D721Med (cell line): Measurements from ENCODE around the gene ZNF18.
A peak's percentile ranks its signal among the peaks of the same experiment; 100 is the strongest.
"Not testable (repeated sequence)": the region's sequence is repeated elsewhere in the genome, so short reads cannot be mapped to it uniquely, and the experiment has no call there.

Source experiments
- DNase-seq: peaks from one replicate; pipeline ENCODE4 v3.0.0; 2011; ENCODE audit warnings: low spot score; ENCODE audit not compliant: insufficient read length
- FAIRE-seq: peaks from 2 replicates; lab custom pipeline; 2011; peaks lifted over from hg19 to GRCh38; lab: Jason Lieb, UNC
- TF ChIP-seq, protein P1 (sequence below): IDR thresholded peaks from 2 replicates; pipeline ENCODE4 v1.5.1; 2012; ENCODE audit warnings: mild to moderate bottlenecking, control low read depth; ENCODE audit not compliant: insufficient read depth; ENCODE audit errors: missing control alignments

ZNF18 gene

GRCh38 chr17:11944587-11944986, 52.7 kb downstream of the ZNF18 start:
- no peak for DNase-seq

DNA sequence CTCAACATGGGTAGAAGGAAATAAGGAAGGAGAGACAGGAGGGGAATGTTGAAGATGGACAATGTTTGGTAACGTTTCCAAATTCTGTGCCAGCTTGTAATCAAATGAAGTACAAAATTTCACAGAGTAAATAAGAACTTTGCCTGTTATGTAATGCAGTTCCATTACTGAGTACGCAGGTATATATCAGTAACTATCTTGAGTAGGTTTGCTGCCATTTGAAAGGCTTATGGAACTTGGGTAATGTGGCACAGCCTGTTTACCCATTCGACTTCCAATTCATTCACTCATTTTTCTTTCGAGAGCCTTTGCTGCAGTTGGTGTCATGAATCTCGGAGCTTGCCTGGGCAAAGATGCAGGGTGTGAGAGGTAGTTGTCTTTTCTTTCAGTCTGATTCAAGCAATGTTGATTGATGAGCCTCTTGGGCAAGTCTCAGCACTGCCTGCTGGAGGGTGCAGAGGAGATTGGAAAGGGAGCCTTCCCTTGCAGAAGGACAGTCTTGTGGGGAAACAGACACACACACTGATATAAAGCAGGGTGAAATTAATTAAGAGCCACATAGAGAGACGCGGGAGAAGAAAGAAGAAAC, 53.4 kb downstream of the ZNF18 start:
- FAIRE-seq (no peak), DNase-seq (no peak)
- TF ChIP-seq, protein P1, sequence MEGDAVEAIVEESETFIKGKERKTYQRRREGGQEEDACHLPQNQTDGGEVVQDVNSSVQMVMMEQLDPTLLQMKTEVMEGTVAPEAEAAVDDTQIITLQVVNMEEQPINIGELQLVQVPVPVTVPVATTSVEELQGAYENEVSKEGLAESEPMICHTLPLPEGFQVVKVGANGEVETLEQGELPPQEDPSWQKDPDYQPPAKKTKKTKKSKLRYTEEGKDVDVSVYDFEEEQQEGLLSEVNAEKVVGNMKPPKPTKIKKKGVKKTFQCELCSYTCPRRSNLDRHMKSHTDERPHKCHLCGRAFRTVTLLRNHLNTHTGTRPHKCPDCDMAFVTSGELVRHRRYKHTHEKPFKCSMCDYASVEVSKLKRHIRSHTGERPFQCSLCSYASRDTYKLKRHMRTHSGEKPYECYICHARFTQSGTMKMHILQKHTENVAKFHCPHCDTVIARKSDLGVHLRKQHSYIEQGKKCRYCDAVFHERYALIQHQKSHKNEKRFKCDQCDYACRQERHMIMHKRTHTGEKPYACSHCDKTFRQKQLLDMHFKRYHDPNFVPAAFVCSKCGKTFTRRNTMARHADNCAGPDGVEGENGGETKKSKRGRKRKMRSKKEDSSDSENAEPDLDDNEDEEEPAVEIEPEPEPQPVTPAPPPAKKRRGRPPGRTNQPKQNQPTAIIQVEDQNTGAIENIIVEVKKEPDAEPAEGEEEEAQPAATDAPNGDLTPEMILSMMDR: no peak

More at GRCh38 chr17:11944587-11944986, 52.7 kb downstream of the ZNF18 start:
- no peak for FAIRE-seq
- TF ChIP-seq, protein P1: no peak

DNA sequence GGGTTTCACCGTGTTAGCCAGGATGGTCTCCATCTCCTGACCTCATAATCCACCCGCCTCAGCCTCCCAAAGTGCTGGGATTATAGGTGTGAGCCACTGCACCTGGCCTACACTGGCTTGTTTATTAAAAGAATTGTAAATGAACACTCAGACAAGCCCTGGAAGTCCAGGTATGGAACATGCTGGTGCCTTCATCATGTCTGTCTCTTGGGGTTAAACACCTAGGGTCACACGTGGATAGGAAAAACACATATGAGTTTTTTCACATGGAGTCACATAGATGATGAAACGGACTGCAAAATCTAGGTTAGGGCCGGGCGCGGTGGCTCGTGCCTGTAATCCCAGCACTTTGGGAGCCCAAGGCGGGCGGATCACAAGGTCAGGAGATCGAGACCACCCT, 54.2 kb downstream of the ZNF18 start:
- not testable (repeated sequence) for DNase-seq, FAIRE-seq

DNA sequence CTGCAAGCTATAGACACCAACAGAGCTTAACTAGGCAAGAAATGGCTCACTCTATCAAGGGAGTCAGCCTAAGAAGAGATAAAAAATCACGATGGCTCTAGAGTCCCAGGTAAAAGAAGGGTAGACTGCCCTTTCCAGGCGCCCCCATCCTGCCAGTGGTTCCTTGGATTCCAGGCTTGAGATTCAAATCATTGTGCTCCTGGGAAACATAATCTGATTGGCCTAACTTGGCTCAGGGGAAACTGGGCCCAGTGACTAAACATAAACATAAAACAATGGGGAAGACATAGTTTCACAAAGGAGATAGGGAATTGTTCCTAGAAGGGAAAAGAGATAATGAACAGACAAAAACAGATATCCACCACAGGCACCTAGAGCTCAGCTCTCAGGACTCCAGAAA, 56.4 kb downstream of the ZNF18 start:
- FAIRE-seq (no peak), DNase-seq (no peak)
- TF ChIP-seq, protein P1: no peak

- DNase-seq (no peak), FAIRE-seq (no peak)
- TF ChIP-seq, protein P1: peak; percentile 80
These were observed 61.4 kb downstream of the ZNF18 start for GRCh38 chr17:11935734-11936406.

- FAIRE-seq (no peak), DNase-seq (no peak)
- TF ChIP-seq, protein P1: no peak
These were observed 64.9 kb downstream of the ZNF18 start for GRCh38 chr17:11932337-11932898.

DNA sequence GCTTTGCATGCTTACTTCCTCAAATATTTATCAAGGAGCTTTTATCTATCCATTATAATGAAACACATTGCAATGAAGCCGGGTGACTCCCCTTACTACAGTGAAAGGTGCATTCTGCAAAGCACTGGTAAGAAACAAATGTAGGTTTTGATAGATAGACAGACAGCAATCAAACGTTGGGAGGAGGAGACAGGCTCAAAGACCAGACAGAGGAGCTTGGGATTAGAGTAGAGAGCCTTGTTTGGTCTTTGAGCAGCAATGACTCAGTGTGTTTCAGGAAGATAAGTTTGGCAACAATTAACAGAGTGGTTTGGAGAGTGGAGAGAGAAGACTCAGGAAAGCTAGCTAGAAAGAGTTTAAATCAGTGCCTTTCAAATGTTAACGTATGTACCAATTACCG, 68.8 kb downstream of the ZNF18 start:
- no peak for FAIRE-seq
- TF ChIP-seq, protein P1: no peak
- no peak for DNase-seq
